Stomach (tissue), 9 donors: ENCODE measurements around the gene FBXL20. TPM values are rescaled to one million over a fixed set of nuclear protein-coding genes. Genes with fewer than 3 reads are reported as not detected.

ENCODE experiments used
- DNase-seq, 2 donors: peaks; one replicate each; pipeline versions ENCODE4 v3.0.0 to v3.0.0-alpha.2; 2013 to 2019
- H3K27ac ChIP-seq, 5 donors: fragments of 200-600 bp in 4 of 5; sonication (generic) in 4 of 5; one replicate each; pipeline ENCODE4 v1.5.1; 2013 to 2019; ENCODE audit warnings: mild to moderate bottlenecking in 1 of 5, moderate library complexity in 1 of 5
- H3K27me3 ChIP-seq, 3 donors: fragments of 200-600 bp; sonication (generic); one replicate each; pipeline ENCODE4 v1.5.1; 2017 to 2019; ENCODE audit warnings: mixed run types in 1 of 3
- H3K36me3 ChIP-seq, 4 donors: fragments of 200-600 bp; sonication (generic); 1 replicate in 3 of 4; 2 replicates in 1 of 4; pipeline ENCODE4 v1.5.1; 2016 to 2019
- H3K4me1 ChIP-seq, 4 donors: fragments of 200-600 bp; sonication (generic); one replicate each; pipeline ENCODE4 v1.5.1; 2016 to 2019
- H3K4me3 ChIP-seq, 4 donors: fragments of 200-600 bp; sonication (generic) in 3 of 4; one replicate each; pipeline ENCODE4 v1.5.1; 2016 to 2019; ENCODE audit warnings: mild to moderate bottlenecking in 1 of 4
- H3K9me3 ChIP-seq, 4 donors: fragments of 200-600 bp; sonication (generic); one replicate each; pipeline ENCODE4 v1.5.1; 2016 to 2019
- CTCF ChIP-seq, 7 experiments: fragments of 450-650 bp in 4 of 7; fragments of 200-600 bp in 3 of 7; sonication (generic) in 3 of 7; IDR thresholded peaks; one replicate each; pipeline ENCODE4 v1.5.1; 2016 to 2019; ENCODE audit warnings: antibody characterized with exemption in 7 of 7, control low read depth in 2 of 7, mild to moderate bottlenecking in 1 of 7
- EP300 ChIP-seq: sonication (generic); formaldehyde crosslinking; IDR thresholded peaks from one replicate; pipeline ENCODE4 v1.6.1; 2017; ENCODE audit warnings: antibody characterized with exemption
- POLR2A ChIP-seq, 4 donors: fragments of 450-650 bp; IDR thresholded peaks; one replicate each; pipeline ENCODE4 v1.6.1; 2016; ENCODE audit warnings: antibody characterized with exemption in 4 of 4, control low read depth in 2 of 4, mild to moderate bottlenecking in 1 of 4, moderate library complexity in 1 of 4
- POLR2AphosphoS5 ChIP-seq, 3 donors: sonication (generic); formaldehyde crosslinking; IDR thresholded peaks; one replicate each; pipeline ENCODE4 v1.6.1; 2016; ENCODE audit warnings: antibody characterized with exemption in 3 of 3
- WGBS, 5 donors: extraction: QIAGEN DNeasy Blood & Tissue Kit in 3 of 5; methylation state at CpG; one replicate each; pipeline versions ENCODE4 v1.1.5 to v1.1.7; 2013 to 2018; 5-methylcytosine and 5-hydroxymethylcytosine counted together
- intact Hi-C: fragments of 100-400 bp; cut with DNase I; formaldehyde crosslinking; loops from one replicate; pipeline ENCODE4 v1.15.1; 2023; ENCODE audit warnings: low total_unique reads
- polyA plus RNA-seq, 3 donors: library from polyadenylated mRNA; stranded (reverse); fragments of 200-250 nt; gene quantifications; one replicate each; pipeline ENCODE4 v1.2.3, GENCODE V29; 2013
- total RNA-seq, 5 donors: library from RNA; depleted of rRNA; stranded (reverse); fragments of >200 nt; gene quantifications; one replicate each; pipeline versions ENCODE4 v1.1.0 to v1.2.3, GENCODE V29; 2014 to 2016
- donor health status: healthy with polysubstance abuse.
- donor health status: Bipolar disorder and iron deficiency.
- donor health status: healthy.

FBXL20 gene
- total and polyA plus RNA-seq, 8 donors: 1.5 to 18.4 (median 8.0) TPM

GRCh38 chr17:39208893-39209292 is 192.5 kb downstream of the FBXL20 start:
- no peak for TF ChIP-seq POLR2AphosphoS5 (IDR thresholded peaks at IDR 0.05)
- TF ChIP-seq POLR2A (IDR thresholded peaks at IDR 0.05): no peak
- no peak for TF ChIP-seq EP300
- no peak for TF ChIP-seq CTCF (IDR thresholded peaks at IDR 0.05)
- DNase-seq: peak; percentile 36 to 74
- peaks cover 14 to 15% (median 14%) of the 10 kb centered on the region in 4 donors for H3K36me3 ChIP-seq
- H3K27me3 ChIP-seq: peaks cover 0 to 31% (median 10%) of the 10 kb centered on the region in 3 donors
- H3K4me1 ChIP-seq: peaks cover 15 to 28% (median 25%) of the 10 kb centered on the region in 4 donors
- 37 to 58% (median 47%) methylated on average over 5 to 8 of the region's 8 CpGs for WGBS, 5 donors
- intact Hi-C loops: loop anchor here (5.0 kb wide), 1 partner anchor 33 kb away; no protein-coding TSS in a partner anchor
- H3K9me3 ChIP-seq: no peaks in the 10 kb centered on the region
- H3K27ac ChIP-seq: peak overlapping the region in 1 of 5 donors; percentile 61
- no peak overlapping the region for H3K4me3 ChIP-seq

GRCh38 chr17:39208136-39208535 is 193.3 kb downstream of the FBXL20 start:
- DNase-seq: no peak
- peaks cover 0 to 31% (median 10%) of the 10 kb centered on the region in 3 donors for H3K27me3 ChIP-seq
- H3K27ac ChIP-seq: no peak overlapping the region
- 52 to 69% (median 66%) methylated on average over 3 to 7 of the region's 7 CpGs for WGBS, 5 donors
- H3K4me1 ChIP-seq: peaks cover 15 to 29% (median 25%) of the 10 kb centered on the region in 4 donors
- no peak for TF ChIP-seq POLR2A (IDR thresholded peaks at IDR 0.05)
- no peak for TF ChIP-seq POLR2AphosphoS5 (IDR thresholded peaks at IDR 0.05)
- no peak for TF ChIP-seq EP300
- TF ChIP-seq CTCF (IDR thresholded peaks at IDR 0.05): no peak
- no peak overlapping the region for H3K4me3 ChIP-seq
- intact Hi-C loops: loop anchor here (5.0 kb wide), 1 partner anchor 34 kb away; no protein-coding TSS in a partner anchor
- H3K36me3 ChIP-seq: peaks cover 21 to 22% (median 22%) of the 10 kb centered on the region in 4 donors
- H3K9me3 ChIP-seq: no peaks in the 10 kb centered on the region

- WGBS, 5 donors: 76 to 87% (median 84%) methylated on average over 3 of the region's 3 CpGs
- H3K9me3 ChIP-seq: no peaks in the 10 kb centered on the region
- peaks cover 40 to 43% (median 41%) of the 10 kb centered on the region in 4 donors for H3K36me3 ChIP-seq
- DNase-seq: no peak
- H3K27me3 ChIP-seq: peaks cover 0 to 10% (median 7%) of the 10 kb centered on the region in 3 donors
- no peak overlapping the region for H3K4me3 ChIP-seq
- no peak overlapping the region for H3K27ac ChIP-seq
- TF ChIP-seq CTCF (IDR thresholded peaks at IDR 0.05) (no peak), EP300 (no peak), POLR2AphosphoS5 (IDR thresholded peaks at IDR 0.05) (no peak), POLR2A (IDR thresholded peaks at IDR 0.05) (no peak)
- intact Hi-C loops: loop anchor here (5.0 kb wide), 1 partner anchor 37 kb away; no protein-coding TSS in a partner anchor
- peaks cover 25 to 48% (median 37%) of the 10 kb centered on the region in 4 donors for H3K4me1 ChIP-seq
These were observed 196.3 kb downstream of the FBXL20 start for GRCh38 chr17:39205112-39205526.

GRCh38 chr17:39204245-39204644 is 197.2 kb downstream of the FBXL20 start:
- no peak for DNase-seq
- H3K9me3 ChIP-seq: no peaks in the 10 kb centered on the region
- H3K36me3 ChIP-seq: peaks cover 40 to 43% (median 41%) of the 10 kb centered on the region in 4 donors
- TF ChIP-seq POLR2A (IDR thresholded peaks at IDR 0.05): no peak
- TF ChIP-seq POLR2AphosphoS5 (IDR thresholded peaks at IDR 0.05): no peak
- no peak for TF ChIP-seq EP300
- TF ChIP-seq CTCF (IDR thresholded peaks at IDR 0.05): no peak
- WGBS, 5 donors: 82 to 92% (median 87%) methylated on average over 8 of the region's 8 CpGs
- H3K4me3 ChIP-seq: no peak overlapping the region
- peaks cover 0 to 2% (median 0%) of the 10 kb centered on the region in 3 donors for H3K27me3 ChIP-seq
- peaks cover 17 to 43% (median 30%) of the 10 kb centered on the region in 4 donors for H3K4me1 ChIP-seq
- intact Hi-C loops: no loop called here
- no peak overlapping the region for H3K27ac ChIP-seq

Other genes starting within 250 kb of the FBXL20 start
- gene PLXDC1, start 250.0 kb downstream of the FBXL20 start, total RNA-seq: 10 to 100 TPM in 2 of 5 donors, 1 to 10 TPM in 2, under 1 TPM in 1; 0.58 to 77.2 (median 8.4) TPM
- gene PLXDC1, start 250.0 kb downstream of the FBXL20 start, polyA plus RNA-seq: 1 to 10 TPM; 1.7 to 4.6 (median 2.1) TPM
- gene ARL5C, start 235.5 kb downstream of the FBXL20 start, total RNA-seq: not detected
- not detected for gene ARL5C, start 235.5 kb downstream of the FBXL20 start, polyA plus RNA-seq
- 10 to 100 TPM in 2 of 5 donors, 1 to 10 TPM in 3; 4.2 to 57.2 (median 8.9) TPM for gene CACNB1, start 204.0 kb downstream of the FBXL20 start, total RNA-seq
- 1 to 10 TPM; 2.4 to 2.7 (median 2.7) TPM for gene CACNB1, start 204.0 kb downstream of the FBXL20 start, polyA plus RNA-seq
- gene RPL19, start 201.3 kb downstream of the FBXL20 start, total RNA-seq: 1,000 to 10,000 TPM; 1,114 to 2,498 (median 1,672) TPM
- gene RPL19, start 201.3 kb downstream of the FBXL20 start, polyA plus RNA-seq: 1,000 to 10,000 TPM; 3,254 to 4,546 (median 3,773) TPM
- under 1 TPM in 1 of 5 donors, not detected in 4; under 0.01 TPM for gene STAC2, start 175.7 kb downstream of the FBXL20 start, total RNA-seq
- under 1 TPM in 2 of 3 donors, not detected in 1; 0.15 to 0.20 TPM for gene STAC2, start 175.7 kb downstream of the FBXL20 start, polyA plus RNA-seq
- 10 to 100 TPM in 4 of 5 donors, 1 to 10 TPM in 1; 6.4 to 48.7 (median 19.7) TPM for gene MED1, start 49.6 kb upstream of the FBXL20 start, total RNA-seq
- gene MED1, start 49.6 kb upstream of the FBXL20 start, polyA plus RNA-seq: 1 to 10 TPM; 5.1 to 7.4 (median 6.9) TPM
- 10 to 100 TPM; 25.8 to 66.5 (median 45.6) TPM for gene CDK12, start 59.9 kb upstream of the FBXL20 start, total RNA-seq
- gene CDK12, start 59.9 kb upstream of the FBXL20 start, polyA plus RNA-seq: 1 to 10 TPM; 5.1 to 5.5 (median 5.2) TPM
- gene NEUROD2, start 206.3 kb upstream of the FBXL20 start, total RNA-seq: not detected
- under 1 TPM; 0.03 to 0.31 (median 0.25) TPM for gene NEUROD2, start 206.3 kb upstream of the FBXL20 start, polyA plus RNA-seq
- gene PPP1R1B, start 225.3 kb upstream of the FBXL20 start, total RNA-seq: 100 to 1,000 TPM in 1 of 5 donors, 10 to 100 TPM in 2, 1 to 10 TPM in 1, under 1 TPM in 1; 0.58 to 279 (median 11.0) TPM
- 10 to 100 TPM in 1 of 3 donors, 1 to 10 TPM in 2; 5.0 to 20.9 (median 9.5) TPM for gene PPP1R1B, start 225.3 kb upstream of the FBXL20 start, polyA plus RNA-seq
- gene STARD3, start 235.5 kb upstream of the FBXL20 start, total RNA-seq: 1,000 to 10,000 TPM in 1 of 5 donors, 100 to 1,000 TPM in 1, 10 to 100 TPM in 3; 26.4 to 1,091 (median 72.1) TPM
- 10 to 100 TPM; 28.1 to 53.5 (median 30.8) TPM for gene STARD3, start 235.5 kb upstream of the FBXL20 start, polyA plus RNA-seq